Measurements from ENCODE around the gene TLR1. TPM values are rescaled to one million over a fixed set of nuclear protein-coding genes. Genes with fewer than 3 reads are reported as not detected.
"Not testable (repeated sequence)": the region's sequence is repeated elsewhere in the genome, so short reads cannot be mapped to it uniquely, and the experiment has no call there.

The TLR1 gene
- total RNA-seq, 1 experiment from 2014 or later: 2.2 TPM

GRCh38 chr4:38818441-38818976 lies 13.9 kb upstream of the TLR1 start:
- H3K9me3 Mint-ChIP-seq (ENCODE audit: unreplicated experiment): peaks cover 16% of the 10 kb centered on the region
- no peak for DNase-seq (ENCODE audit: unreplicated experiment)
- no peaks in the 10 kb centered on the region for H3K36me3 Mint-ChIP-seq (ENCODE audit: insufficient read depth, unreplicated experiment)
- H3K4me1 Mint-ChIP-seq (ENCODE audit: insufficient read depth, unreplicated experiment): peaks cover 7% of the 10 kb centered on the region
- intact Hi-C loops (cut with micrococcal nuclease): no loop called here
- H3K27ac Mint-ChIP-seq (ENCODE audit: low read depth, unreplicated experiment): no peak overlapping the region
- H3K4me3 Mint-ChIP-seq (ENCODE audit: unreplicated experiment): no peak overlapping the region
- ChIA-PET CTCF (interaction anchor here (0.6 to 1.2 kb wide), 3 partner anchors 13 to 1015 kb away, joined by 3 to 4 read pairs (median 3); no protein-coding TSS in a partner anchor), POLR2A (interaction anchor here (1.0 kb wide), 1 partner anchor 27 kb away, joined by 3 read pairs; no protein-coding TSS in a partner anchor)
- TF ChIP-seq CTCF (IDR thresholded peaks at IDR 0.05; ENCODE audit: unreplicated experiment): no peak
- BruUV-seq (replicated peaks): no TSS peak
- no peaks in the 10 kb centered on the region for H3K27me3 Mint-ChIP-seq (ENCODE audit: insufficient read depth, unreplicated experiment)

- peaks cover 7% of the 10 kb centered on the region for H3K4me1 Mint-ChIP-seq (ENCODE audit: insufficient read depth, unreplicated experiment)
- intact Hi-C loops (cut with micrococcal nuclease): no loop called here
- ChIA-PET POLR2A (no interaction called here), CTCF (no interaction called here)
- no peaks in the 10 kb centered on the region for H3K36me3 Mint-ChIP-seq (ENCODE audit: insufficient read depth, unreplicated experiment)
- no TSS peak for BruUV-seq (replicated peaks)
- peaks cover 7% of the 10 kb centered on the region for H3K9me3 Mint-ChIP-seq (ENCODE audit: unreplicated experiment)
- no peak overlapping the region for H3K4me3 Mint-ChIP-seq (ENCODE audit: unreplicated experiment)
- no peak for DNase-seq (ENCODE audit: unreplicated experiment)
- H3K27ac Mint-ChIP-seq (ENCODE audit: low read depth, unreplicated experiment): no peak overlapping the region
- no peaks in the 10 kb centered on the region for H3K27me3 Mint-ChIP-seq (ENCODE audit: insufficient read depth, unreplicated experiment)
- no peak for TF ChIP-seq CTCF (IDR thresholded peaks at IDR 0.05; ENCODE audit: unreplicated experiment)
Measured at GRCh38 chr4:38815885-38816782, 11.5 kb upstream of the TLR1 start.

GRCh38 chr4:38814386-38814785 lies 9.8 kb upstream of the TLR1 start:
- H3K4me3 Mint-ChIP-seq (ENCODE audit: unreplicated experiment): no peak overlapping the region
- peaks cover under 1% of the 10 kb centered on the region for H3K4me1 Mint-ChIP-seq (ENCODE audit: insufficient read depth, unreplicated experiment)
- CTCF ChIA-PET: interaction anchor here (1.5 kb wide), 1 partner anchor 11 kb away, joined by 3 read pairs; no protein-coding TSS in a partner anchor
- DNase-seq (ENCODE audit: unreplicated experiment): no peak
- no TSS peak for BruUV-seq (replicated peaks)
- POLR2A ChIA-PET: no interaction called here
- intact Hi-C loops (cut with micrococcal nuclease): no loop called here
- no peak for TF ChIP-seq CTCF (IDR thresholded peaks at IDR 0.05; ENCODE audit: unreplicated experiment)
- H3K36me3 Mint-ChIP-seq (ENCODE audit: insufficient read depth, unreplicated experiment): no peaks in the 10 kb centered on the region
- H3K27ac Mint-ChIP-seq (ENCODE audit: low read depth, unreplicated experiment): no peak overlapping the region
- H3K27me3 Mint-ChIP-seq (ENCODE audit: insufficient read depth, unreplicated experiment): no peaks in the 10 kb centered on the region
- H3K9me3 Mint-ChIP-seq (ENCODE audit: unreplicated experiment): peaks cover 7% of the 10 kb centered on the region

- intact Hi-C loops (cut with micrococcal nuclease): no loop called here
- no TSS peak for BruUV-seq (replicated peaks)
- H3K4me1 Mint-ChIP-seq (ENCODE audit: insufficient read depth, unreplicated experiment): no peaks in the 10 kb centered on the region
- ChIA-PET CTCF (interaction anchor here (1.0 kb wide), 1 partner anchor 52 kb away, joined by 4 read pairs; no protein-coding TSS in a partner anchor), POLR2A (no interaction called here)
- TF ChIP-seq CTCF (IDR thresholded peaks at IDR 0.05; ENCODE audit: unreplicated experiment): no peak
- peaks cover 7% of the 10 kb centered on the region for H3K9me3 Mint-ChIP-seq (ENCODE audit: unreplicated experiment)
- no peak overlapping the region for H3K27ac Mint-ChIP-seq (ENCODE audit: low read depth, unreplicated experiment)
- no peaks in the 10 kb centered on the region for H3K36me3 Mint-ChIP-seq (ENCODE audit: insufficient read depth, unreplicated experiment)
- no peak overlapping the region for H3K4me3 Mint-ChIP-seq (ENCODE audit: unreplicated experiment)
- no peak for DNase-seq (ENCODE audit: unreplicated experiment)
- no peaks in the 10 kb centered on the region for H3K27me3 Mint-ChIP-seq (ENCODE audit: insufficient read depth, unreplicated experiment)
Measured at GRCh38 chr4:38811297-38811696, 6.7 kb upstream of the TLR1 start.

- H3K4me3 Mint-ChIP-seq (ENCODE audit: unreplicated experiment); BruUV-seq (replicated peaks); H3K36me3 Mint-ChIP-seq (ENCODE audit: insufficient read depth, unreplicated experiment); H3K9me3 Mint-ChIP-seq (ENCODE audit: unreplicated experiment); intact Hi-C loops (cut with micrococcal nuclease); CTCF ChIA-PET; DNase-seq (ENCODE audit: unreplicated experiment); H3K27ac Mint-ChIP-seq (ENCODE audit: low read depth, unreplicated experiment); POLR2A ChIA-PET; H3K27me3 Mint-ChIP-seq (ENCODE audit: insufficient read depth, unreplicated experiment): not testable (repeated sequence)
- H3K4me1 Mint-ChIP-seq (ENCODE audit: insufficient read depth, unreplicated experiment): peaks cover 23% of the 10 kb centered on the region
Measured at GRCh38 chr4:38807462-38807861, 2.9 kb upstream of the TLR1 start.

GRCh38 chr4:38806251-38806650 lies 1.7 kb upstream of the TLR1 start:
- BruUV-seq (replicated peaks); DNase-seq (ENCODE audit: unreplicated experiment); H3K36me3 Mint-ChIP-seq (ENCODE audit: insufficient read depth, unreplicated experiment); H3K27me3 Mint-ChIP-seq (ENCODE audit: insufficient read depth, unreplicated experiment); H3K4me3 Mint-ChIP-seq (ENCODE audit: unreplicated experiment); H3K9me3 Mint-ChIP-seq (ENCODE audit: unreplicated experiment); intact Hi-C loops (cut with micrococcal nuclease): not testable (repeated sequence)
- ChIA-PET CTCF (interaction anchor here (0.7 to 7.5 kb wide), 5 partner anchors 23 to 1124 kb away, joined by 3 to 91 read pairs (median 10); partner anchors contain the start of gene TLR10), POLR2A (interaction anchor here (1.4 to 4.2 kb wide), 3 partner anchors 28 to 240 kb away, joined by 4 to 35 read pairs (median 7); partner anchors contain the start of gene TLR6)
- H3K4me1 Mint-ChIP-seq (ENCODE audit: insufficient read depth, unreplicated experiment): peaks cover 25% of the 10 kb centered on the region
- peak overlapping the region; percentile 97 for H3K27ac Mint-ChIP-seq (ENCODE audit: low read depth, unreplicated experiment)

Measured in MCF 10A (cell line).